Erythroblast (primary cell): ENCODE data around the gene CRB3.

Experiments
- DNase-seq, 2 experiments: peaks; one replicate each; lab custom pipeline; 2025; lab: John Stamatoyannopoulos, UW
- GATA1 ChIP-seq: IDR thresholded peaks from 2 replicates; pipeline ENCODE4 v1.6.1; 2011; ENCODE audit warnings: low read depth, mild to moderate bottlenecking, control low read depth, low read length, moderate library complexity
- POLR2A ChIP-seq: IDR thresholded peaks from 2 replicates; pipeline ENCODE4 v1.6.1; 2011; ENCODE audit warnings: mild to moderate bottlenecking, low read length

The CRB3 gene

DNA sequence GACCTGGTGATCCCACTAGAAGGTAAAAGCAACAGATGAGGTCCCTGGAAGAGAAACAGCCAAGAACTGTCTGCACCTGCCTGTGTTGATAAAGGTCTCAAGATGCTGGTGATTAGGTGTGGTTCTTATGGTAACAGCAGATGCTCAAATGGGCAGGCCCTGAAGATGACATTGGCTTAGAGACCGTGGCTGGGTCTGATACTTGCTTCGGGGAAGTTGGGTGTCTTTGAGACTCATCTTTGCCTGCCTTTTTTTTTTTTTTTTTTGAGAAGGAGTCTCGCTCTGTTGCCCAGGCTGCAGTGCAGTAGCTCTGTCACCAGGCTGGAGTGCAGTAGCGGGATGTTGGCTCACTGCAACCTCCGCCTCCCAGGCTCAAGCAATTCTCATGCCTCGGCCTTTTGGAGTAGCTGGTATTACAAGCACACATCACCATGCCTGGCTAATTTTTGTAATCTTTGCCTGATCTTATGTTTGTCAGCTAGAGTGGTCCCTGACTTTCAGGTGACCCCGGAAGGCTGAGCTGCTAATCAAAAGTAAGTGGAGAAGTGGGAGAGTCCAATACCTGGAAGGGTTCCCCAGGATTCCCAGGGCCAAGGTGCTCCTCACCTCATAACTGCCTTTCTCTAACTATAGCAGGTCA lies 12.4 kb upstream of the CRB3 start:
- no peak for TF ChIP-seq GATA1
- no peak for TF ChIP-seq POLR2A
- no peak for DNase-seq

GRCh38 chr19:6452223-6452614 lies 11.9 kb upstream of the CRB3 start:
- DNase-seq: no peak
- TF ChIP-seq POLR2A (no peak), GATA1 (no peak)

GRCh38 chr19:6452899-6453298 lies 11.2 kb upstream of the CRB3 start:
- no peak for DNase-seq
- TF ChIP-seq GATA1: no peak
- no peak for TF ChIP-seq POLR2A

GRCh38 chr19:6453951-6454565 lies 10.0 kb upstream of the CRB3 start:
- TF ChIP-seq POLR2A (no peak), GATA1 (no peak)
- no peak for DNase-seq

DNA sequence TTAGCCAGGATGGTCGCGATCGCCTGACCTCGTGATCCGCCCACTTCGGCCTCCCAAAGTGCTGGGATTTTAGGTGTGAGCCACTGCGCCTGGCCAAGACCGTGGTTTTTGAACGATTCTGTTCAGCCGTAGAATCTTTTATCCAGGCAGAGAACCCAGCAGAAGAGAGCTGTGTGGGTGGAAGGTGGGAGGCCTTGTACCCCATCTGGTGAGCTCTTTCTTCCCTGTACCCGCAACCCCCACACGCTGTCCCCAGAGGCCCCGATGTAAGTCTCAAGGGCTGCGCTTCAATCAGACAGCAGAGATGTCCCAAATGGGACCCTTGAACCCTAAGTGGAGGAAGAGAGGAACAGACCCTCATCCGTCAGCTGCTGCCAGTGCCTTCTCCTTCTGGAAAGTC lies 8.1 kb upstream of the CRB3 start:
- DNase-seq: no peak
- TF ChIP-seq GATA1 (no peak), POLR2A (no peak)

DNA sequence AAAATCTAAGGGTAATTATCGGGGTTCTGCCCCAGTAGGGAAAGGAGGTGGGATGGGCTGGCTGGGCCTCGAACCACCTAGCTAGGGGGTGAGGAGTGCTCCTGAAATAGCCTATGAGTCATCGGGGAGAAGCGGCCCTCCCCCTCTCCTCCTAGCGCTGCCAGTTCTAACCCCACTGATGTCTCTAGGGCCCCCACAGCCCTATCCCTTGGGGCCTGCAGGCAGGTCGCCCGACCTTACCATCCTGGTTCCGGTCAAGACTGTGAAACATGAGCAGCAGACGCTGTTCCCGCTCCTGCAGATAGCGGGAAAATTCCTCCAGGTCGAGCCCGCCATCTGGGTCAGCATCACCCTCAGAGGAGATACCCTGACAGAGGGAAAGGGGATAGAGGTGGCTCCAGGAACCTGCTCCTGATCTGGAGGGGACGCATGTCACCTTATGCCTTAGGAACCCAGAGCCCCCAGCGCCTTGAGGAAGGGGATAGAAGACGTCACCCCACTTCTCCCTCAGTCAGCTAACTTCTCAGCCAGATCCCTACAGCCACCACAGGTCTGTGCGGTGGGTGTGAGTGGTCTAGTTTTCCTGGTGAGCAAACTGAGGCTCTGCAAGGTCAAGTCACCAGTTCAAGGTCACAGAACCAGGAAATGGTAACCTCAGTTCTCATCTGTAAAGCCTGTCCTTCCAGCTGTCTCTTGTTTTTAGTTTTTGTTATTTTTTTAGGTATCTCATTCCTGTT lies 5.9 kb upstream of the CRB3 start:
- TF ChIP-seq GATA1: no peak
- no peak for TF ChIP-seq POLR2A
- no peak for DNase-seq

DNA sequence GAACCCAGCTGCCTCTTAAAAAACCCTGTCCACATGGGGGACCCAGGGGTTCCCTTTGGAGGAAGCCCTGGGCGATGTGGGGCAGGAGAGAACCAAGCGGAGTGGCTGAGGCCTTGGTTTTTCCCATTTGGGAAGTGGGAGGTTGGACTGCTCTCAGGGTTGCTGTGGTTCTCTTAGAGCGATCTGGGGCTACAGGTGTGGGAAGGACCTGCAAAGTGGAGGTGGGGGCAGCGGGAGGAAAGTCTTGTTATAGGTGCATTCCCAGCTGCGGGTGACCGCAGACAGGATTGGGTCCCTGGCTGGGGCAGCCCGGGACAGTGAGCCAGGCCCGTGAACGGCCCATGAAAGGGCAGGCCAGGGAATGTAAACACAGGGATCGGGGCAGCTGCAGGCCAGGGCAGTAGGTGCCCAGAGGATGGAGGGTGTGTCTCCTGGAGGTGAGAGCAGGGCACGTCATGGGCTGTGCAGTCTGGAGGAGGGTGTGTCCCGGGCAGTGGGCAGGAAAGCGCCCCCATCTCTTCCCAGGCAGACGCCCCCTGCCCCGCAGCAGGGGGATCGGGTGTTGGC lies 5.3 kb upstream of the CRB3 start:
- no peak for TF ChIP-seq GATA1
- TF ChIP-seq POLR2A: no peak
- DNase-seq: no peak

DNA sequence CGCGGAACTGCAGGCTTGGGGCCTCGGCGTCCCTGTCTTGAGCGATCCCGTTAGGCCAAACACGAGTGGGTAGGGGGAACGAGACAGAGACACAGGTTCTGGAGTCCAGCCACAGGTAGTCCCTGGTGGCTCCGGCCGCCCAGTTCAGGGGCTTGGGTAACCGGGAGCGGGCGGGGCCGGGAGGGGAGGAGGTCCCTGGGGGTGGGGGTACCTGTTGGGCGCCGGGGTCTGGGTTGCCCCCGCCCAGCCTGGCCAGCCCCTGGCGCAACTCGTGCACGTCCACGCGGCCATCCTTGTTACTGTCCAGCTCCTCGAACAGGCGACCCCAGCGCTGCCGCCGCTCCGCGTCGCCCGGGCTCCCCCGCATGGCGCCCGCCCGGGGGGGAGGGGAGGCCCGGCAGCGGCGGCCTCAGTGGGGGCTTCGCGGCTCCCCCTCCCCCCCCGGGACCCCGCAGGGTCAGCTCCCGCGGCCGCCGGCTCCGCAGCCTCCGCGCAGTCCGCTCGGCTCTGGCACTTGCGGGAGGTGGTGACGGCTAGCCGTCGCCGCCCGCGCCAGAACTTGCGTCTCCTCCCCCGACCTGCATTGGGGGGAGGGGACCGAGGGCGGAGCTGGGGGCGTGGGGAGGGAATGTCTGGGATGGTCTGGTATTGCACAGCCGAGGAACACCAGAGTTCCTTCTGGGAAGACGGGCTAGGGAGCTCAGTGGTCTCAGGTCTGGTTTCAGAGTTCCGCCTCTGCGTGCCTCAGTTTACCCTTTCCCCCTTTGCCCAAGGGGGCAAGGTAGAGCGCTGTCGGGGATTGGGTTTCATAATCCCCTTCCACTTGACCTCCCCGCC lies 4.6 kb upstream of the CRB3 start, which contains the start of gene SLC25A23:
Gene SLC25A23 (minus strand): TSS at position 531 of the 837 bp plus-strand sequence. CDS start 164 bp downstream, at position 367.
- peak; percentile 41 to 51 for DNase-seq
- TF ChIP-seq POLR2A: no peak
- TF ChIP-seq GATA1: no peak

DNA sequence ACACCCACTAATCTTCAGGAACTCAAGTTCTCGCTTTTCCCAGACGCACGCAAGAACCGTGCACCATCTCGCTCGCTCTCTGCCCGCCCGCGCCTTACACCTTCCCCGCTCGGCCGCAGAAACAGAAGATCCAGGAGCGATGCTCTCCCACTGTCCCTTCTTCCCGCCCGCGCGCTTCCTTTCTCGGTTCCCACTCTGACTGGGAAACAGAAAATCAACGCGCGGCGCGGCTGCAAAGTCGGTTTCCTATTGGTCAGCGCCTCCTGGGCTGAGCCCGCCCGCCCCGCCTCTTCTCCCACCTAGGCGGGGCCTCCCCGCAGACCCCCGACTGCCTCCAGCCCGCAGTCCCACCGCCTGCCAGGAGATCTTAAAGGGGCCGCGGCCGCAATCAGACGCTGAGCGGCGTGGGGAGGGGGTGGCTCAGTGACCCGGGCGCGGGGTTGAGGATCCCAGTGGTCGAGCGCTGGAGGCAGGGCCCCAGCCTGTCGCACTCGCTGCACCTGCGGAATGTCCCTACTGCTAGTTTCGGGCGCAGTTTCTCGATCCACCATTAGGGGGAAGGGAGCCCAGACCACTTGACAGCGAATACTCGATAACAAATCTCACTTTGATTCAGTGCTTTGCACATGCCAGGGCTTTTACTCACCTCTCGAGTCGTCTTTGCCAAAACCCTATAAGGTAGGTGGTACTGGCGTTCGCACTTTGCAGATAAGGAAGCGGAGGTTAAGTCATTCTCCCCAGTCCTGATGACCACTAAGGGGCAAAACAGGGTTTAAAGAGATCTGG lies 3.8 kb upstream of the CRB3 start:
- peak; percentile 94 to 95 for DNase-seq
- no peak for TF ChIP-seq GATA1

DNA sequence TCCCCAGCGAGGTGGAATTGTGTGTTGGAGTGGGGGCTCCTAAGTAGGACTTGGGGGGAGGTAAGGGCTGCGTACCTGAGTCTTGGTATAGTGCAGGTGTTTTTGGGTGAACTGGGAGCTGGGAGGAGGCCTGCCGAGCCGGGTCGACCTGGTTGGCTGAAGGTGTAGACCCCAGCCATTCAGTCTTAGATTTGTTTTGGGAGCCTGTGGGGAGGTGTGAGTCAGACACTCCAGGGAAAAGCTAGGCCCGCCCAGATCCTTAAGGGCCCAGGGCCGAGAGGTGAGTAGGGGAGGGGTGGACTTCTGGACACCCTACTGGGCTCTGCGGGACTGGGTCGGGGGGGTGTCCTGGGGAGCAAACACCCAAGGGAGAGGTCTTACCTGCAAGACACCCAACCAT lies 935 bp downstream of the CRB3 start:
- TF ChIP-seq GATA1 (no peak), POLR2A (no peak)
- DNase-seq: no peak

DNA sequence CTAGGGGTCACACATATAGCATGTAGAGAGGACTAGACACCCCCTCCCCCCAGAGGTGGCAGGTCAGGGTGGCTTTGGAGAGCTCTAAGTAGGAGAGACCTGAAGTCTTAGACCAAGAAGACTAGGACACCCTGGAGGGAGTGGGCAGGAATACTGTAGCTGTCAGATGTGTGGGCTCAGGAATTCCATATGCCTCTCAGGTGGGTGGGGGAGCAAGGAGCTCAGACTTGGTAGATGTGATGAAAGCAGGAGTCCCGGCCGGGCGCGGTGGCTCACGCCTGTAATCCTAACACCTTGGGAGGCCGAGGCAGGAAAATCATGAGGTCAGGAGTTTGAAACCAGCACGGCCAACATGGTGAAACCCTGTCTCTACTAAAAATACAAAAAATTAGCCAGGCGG lies 1.6 kb downstream of the CRB3 start:
- DNase-seq: no peak
- TF ChIP-seq POLR2A (no peak), GATA1 (no peak)

- DNase-seq: no peak
- TF ChIP-seq GATA1: no peak
- TF ChIP-seq POLR2A: no peak
Observed at GRCh38 chr19:6466526-6467248, 2.6 kb downstream of the CRB3 start.

GRCh38 chr19:6467384-6467783 lies 3.3 kb downstream of the CRB3 start:
- no peak for DNase-seq
- no peak for TF ChIP-seq GATA1
- TF ChIP-seq POLR2A: no peak
